Measurements from ENCODE around the gene NCAM1.

Gene NCAM1

GRCh38 chr11:113193016-113193415 is 231.8 kb downstream of the NCAM1 start:
- DNase-seq (ENCODE audit: insufficient read length, low spot score): no peak

GRCh38 chr11:113193946-113194345 is 232.7 kb downstream of the NCAM1 start:
- DNase-seq (ENCODE audit: insufficient read length, low spot score): no peak
- no peak for FAIRE-seq

More at GRCh38 chr11:113193016-113193415, 231.8 kb downstream of the NCAM1 start:
- FAIRE-seq: no peak

GRCh38 chr11:113195728-113196127 is 234.5 kb downstream of the NCAM1 start:
- FAIRE-seq (no peak), DNase-seq (ENCODE audit: insufficient read length, low spot score) (no peak)

- DNase-seq (ENCODE audit: insufficient read length, low spot score) (no peak), FAIRE-seq (no peak)
Measured at GRCh38 chr11:113197446-113197845, 236.2 kb downstream of the NCAM1 start.

GRCh38 chr11:113198972-113199661 is 237.9 kb downstream of the NCAM1 start:
- no peak for DNase-seq (ENCODE audit: insufficient read length, low spot score)
- FAIRE-seq: no peak

GRCh38 chr11:113199866-113200265 is 238.6 kb downstream of the NCAM1 start:
- no peak for DNase-seq (ENCODE audit: insufficient read length, low spot score)
- no peak for FAIRE-seq

GRCh38 chr11:113201054-113201818 is 240.0 kb downstream of the NCAM1 start:
- no peak for DNase-seq (ENCODE audit: insufficient read length, low spot score)
- no peak for FAIRE-seq

- FAIRE-seq (no peak), DNase-seq (ENCODE audit: insufficient read length, low spot score) (no peak)
Measured at GRCh38 chr11:113202431-113202830, 241.2 kb downstream of the NCAM1 start.

- no peak for FAIRE-seq
- no peak for DNase-seq (ENCODE audit: insufficient read length, low spot score)
Measured at GRCh38 chr11:113203141-113203753, 242.0 kb downstream of the NCAM1 start.

- DNase-seq (ENCODE audit: insufficient read length, low spot score) (no peak), FAIRE-seq (no peak)
Measured at GRCh38 chr11:113204280-113204679, 243.1 kb downstream of the NCAM1 start.

GRCh38 chr11:113213549-113213948 is 252.3 kb downstream of the NCAM1 start:
- no peak for FAIRE-seq

GRCh38 chr11:113222241-113222640 is 261.0 kb downstream of the NCAM1 start:
- DNase-seq (ENCODE audit: insufficient read length, low spot score) (no peak), FAIRE-seq (no peak)

More at GRCh38 chr11:113213549-113213948, 252.3 kb downstream of the NCAM1 start:
- DNase-seq (ENCODE audit: insufficient read length, low spot score): no peak

- DNase-seq (ENCODE audit: insufficient read length, low spot score) (no peak), FAIRE-seq (no peak)
Measured at GRCh38 chr11:113234888-113235287, 273.7 kb downstream of the NCAM1 start.

GRCh38 chr11:113237261-113237660 is 276.0 kb downstream of the NCAM1 start:
- FAIRE-seq (no peak), DNase-seq (ENCODE audit: insufficient read length, low spot score) (no peak)

- no peak for FAIRE-seq
- no peak for DNase-seq (ENCODE audit: insufficient read length, low spot score)
Measured at GRCh38 chr11:113238721-113239120, 277.5 kb downstream of the NCAM1 start.

GRCh38 chr11:113240389-113240788 is 279.2 kb downstream of the NCAM1 start:
- FAIRE-seq (no peak), DNase-seq (ENCODE audit: insufficient read length, low spot score) (no peak)

- DNase-seq (ENCODE audit: insufficient read length, low spot score) (no peak), FAIRE-seq (no peak)
Measured at GRCh38 chr11:113240790-113241635, 279.8 kb downstream of the NCAM1 start.

GRCh38 chr11:113241636-113242054 is 280.4 kb downstream of the NCAM1 start:
- no peak for FAIRE-seq

GRCh38 chr11:113242060-113242459 is 280.8 kb downstream of the NCAM1 start:
- FAIRE-seq (no peak), DNase-seq (ENCODE audit: insufficient read length, low spot score) (no peak)

More at GRCh38 chr11:113241636-113242054, 280.4 kb downstream of the NCAM1 start:
- no peak for DNase-seq (ENCODE audit: insufficient read length, low spot score)

GRCh38 chr11:113242767-113243397 is 281.7 kb downstream of the NCAM1 start:
- FAIRE-seq (no peak), DNase-seq (ENCODE audit: insufficient read length, low spot score) (no peak)

Measured in GM19239 (cell line).